Kasumi-1 (cell line): ENCODE results near the gene SPOCD1.

Experiments used
- DNase-seq, 2 experiments: peaks; one replicate each; lab custom pipeline; 2025; lab: John Stamatoyannopoulos, UW

Gene SPOCD1

GRCh38 chr1:31755850-31756492 lies 59.9 kb downstream of the SPOCD1 start:
- no peak for DNase-seq

- no peak for DNase-seq
These were observed 60.6 kb downstream of the SPOCD1 start for GRCh38 chr1:31755197-31755611.

- no peak for DNase-seq
These were observed 61.4 kb downstream of the SPOCD1 start for GRCh38 chr1:31754397-31754796.

GRCh38 chr1:31753707-31754349 lies 62.0 kb downstream of the SPOCD1 start:
- DNase-seq, result no peak

GRCh38 chr1:31752952-31753475 lies 62.8 kb downstream of the SPOCD1 start:
- DNase-seq, result no peak

GRCh38 chr1:31752258-31752657 lies 63.6 kb downstream of the SPOCD1 start:
- DNase-seq, result no peak

GRCh38 chr1:31751822-31752241 lies 64.0 kb downstream of the SPOCD1 start:
- no peak for DNase-seq

GRCh38 chr1:31750858-31751510 lies 64.8 kb downstream of the SPOCD1 start:
- DNase-seq, result peak; percentile 21 to 49

GRCh38 chr1:31749785-31750735 lies 65.8 kb downstream of the SPOCD1 start:
- no peak for DNase-seq

- DNase-seq, result no peak
These were observed 67.5 kb downstream of the SPOCD1 start for GRCh38 chr1:31748365-31748764.

GRCh38 chr1:31747304-31747703 lies 68.5 kb downstream of the SPOCD1 start:
- DNase-seq, result no peak

- DNase-seq, result no peak
These were observed 69.1 kb downstream of the SPOCD1 start for GRCh38 chr1:31746687-31747086.

- no peak for DNase-seq
These were observed 69.7 kb downstream of the SPOCD1 start for GRCh38 chr1:31745946-31746670.

GRCh38 chr1:31745096-31745945 lies 70.5 kb downstream of the SPOCD1 start:
- peak; percentile 23 to 62 for DNase-seq

- no peak for DNase-seq
These were observed 71.5 kb downstream of the SPOCD1 start for GRCh38 chr1:31744165-31744888.

- DNase-seq, result no peak
These were observed 73.2 kb downstream of the SPOCD1 start for GRCh38 chr1:31742462-31743212.
